ENCODE measurements around the gene FGFR2.

FGFR2 gene

DNA sequence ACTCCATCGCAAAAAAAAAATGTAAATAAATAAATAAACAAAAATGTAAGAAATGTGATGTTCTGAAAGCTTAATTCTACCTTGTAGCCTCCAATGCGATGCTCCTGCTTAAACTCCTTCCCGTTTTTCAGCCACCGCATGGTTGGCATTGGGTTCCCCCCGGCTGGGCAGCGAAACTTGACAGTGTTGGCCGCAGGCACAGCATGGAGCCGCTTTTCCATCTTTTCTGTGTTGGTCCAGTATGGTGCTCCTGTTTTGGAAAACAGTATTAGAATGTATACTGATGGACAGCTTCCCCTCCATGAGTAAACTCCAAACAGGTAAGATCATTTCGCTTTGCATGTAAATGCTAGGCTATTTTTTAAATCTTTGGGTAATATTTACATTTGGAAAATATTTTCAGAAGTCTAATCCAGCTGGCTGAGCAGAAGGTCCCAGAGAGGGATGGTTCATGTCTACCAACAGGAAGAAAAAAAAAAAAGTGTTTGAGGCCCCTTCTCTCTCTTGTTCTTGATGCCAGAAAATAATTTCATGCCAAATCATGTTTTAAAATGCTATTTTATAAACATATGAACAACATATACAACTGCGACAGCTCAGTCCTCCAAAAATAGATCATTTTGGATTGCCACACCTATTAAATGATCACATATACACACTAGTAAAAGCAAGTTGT lies 46.9 kb downstream of the FGFR2 start:
- no peak for DNase-seq

DNA sequence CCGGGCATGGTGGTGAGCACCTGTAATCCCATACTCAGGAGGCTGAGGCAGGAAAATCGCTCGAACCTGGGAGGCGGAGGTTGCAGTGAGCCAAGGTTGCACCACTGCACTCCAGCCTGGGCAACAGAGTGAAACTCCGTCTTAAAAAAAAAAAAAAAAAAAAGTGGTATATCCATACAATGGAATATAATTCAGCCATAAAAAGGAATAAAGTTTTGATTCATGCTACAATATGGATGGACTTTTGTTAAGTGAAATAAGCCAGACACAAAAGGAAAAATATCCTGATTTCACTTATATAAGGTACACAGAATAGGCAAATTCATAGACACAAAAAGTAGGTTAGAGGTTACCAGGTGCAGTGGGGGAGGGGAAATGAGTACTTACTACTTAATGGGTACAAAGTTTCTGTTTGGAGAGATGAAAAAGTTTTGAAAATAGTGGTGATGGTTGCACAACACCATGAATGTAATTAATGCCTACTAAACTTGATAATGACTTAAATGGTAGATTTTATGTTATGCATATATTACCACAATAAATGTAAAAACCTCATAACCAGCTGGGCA lies 53.9 kb downstream of the FGFR2 start:
- DNase-seq: no peak

DNA sequence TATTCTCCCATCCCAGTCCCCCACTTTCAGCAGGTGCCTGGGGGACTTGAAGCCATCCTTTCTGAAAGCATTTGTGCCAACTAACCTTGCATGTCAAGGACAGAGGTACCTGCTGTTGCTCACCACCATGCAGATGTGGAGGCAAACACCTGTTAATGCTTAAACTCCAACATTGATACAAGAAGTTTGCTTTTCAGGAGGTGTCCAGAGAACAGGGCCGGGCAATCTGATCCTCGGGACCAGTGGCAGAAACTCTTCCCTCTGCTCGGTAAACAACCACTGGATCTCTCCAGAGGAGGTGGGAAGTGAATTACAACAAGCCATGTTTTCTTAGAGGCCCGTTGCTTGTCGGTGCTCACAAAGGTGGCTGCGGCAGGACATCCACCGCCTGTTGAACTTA lies 54.7 kb downstream of the FGFR2 start:
- DNase-seq: no peak

DNA sequence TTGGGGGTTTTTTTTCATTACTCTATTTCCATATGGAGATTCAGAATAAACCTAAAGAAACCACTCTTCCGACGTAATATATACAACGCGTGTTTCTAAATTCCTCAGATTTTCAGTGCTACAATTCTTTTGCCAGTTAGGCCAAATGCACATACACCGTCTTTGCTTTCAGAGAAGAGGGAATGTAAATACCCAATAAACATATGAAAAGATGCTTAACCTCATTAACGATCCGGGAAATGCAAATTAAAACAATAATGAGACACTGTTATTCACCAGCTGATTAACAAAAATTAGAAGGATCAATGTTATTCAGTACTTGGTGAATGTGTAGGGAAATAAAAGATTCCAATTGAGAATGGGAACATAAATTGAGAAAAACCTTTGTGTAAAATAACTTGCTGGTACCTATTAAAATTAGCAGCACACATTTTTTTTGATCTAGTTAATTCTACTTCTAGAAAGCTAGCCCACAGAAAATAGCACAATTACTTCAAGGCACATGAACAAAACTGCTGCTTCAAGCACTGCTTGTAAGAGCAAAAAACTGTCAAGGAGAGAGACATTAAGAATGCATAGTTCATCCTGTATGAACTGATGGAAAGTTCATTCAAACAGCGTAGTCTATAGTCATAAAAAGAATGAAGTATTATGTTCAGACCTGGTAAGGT lies 56.7 kb downstream of the FGFR2 start:
- no peak for DNase-seq

DNA sequence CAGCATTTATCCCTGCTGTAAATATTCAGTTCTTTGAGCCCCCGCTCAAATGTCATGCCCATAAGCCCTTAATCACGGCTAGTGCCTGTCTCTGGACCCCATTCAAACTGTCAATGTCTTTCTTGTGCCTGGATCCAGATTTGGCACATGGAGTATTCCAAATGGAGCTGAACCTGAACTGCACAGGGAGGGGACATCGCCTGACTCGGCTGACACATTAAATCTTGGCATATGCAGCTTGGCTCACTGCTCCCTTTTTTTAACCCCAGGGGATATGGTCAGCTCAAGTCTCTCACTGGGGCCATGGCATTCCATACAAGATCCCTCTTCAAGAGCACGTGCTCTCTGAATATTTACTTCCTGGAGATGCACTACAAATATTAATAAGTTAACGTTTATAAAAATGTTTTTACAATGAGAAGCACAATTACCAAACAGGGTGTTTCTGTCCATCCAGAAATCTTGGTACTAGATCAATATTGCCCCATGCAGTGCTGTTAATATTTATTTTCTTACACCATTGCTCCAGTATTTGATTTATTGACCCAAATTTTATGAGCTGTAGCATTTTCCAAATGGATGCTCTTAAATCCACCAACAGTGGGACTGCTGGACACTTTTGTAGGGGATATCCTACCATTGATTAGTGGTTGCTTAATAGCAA lies 57.4 kb downstream of the FGFR2 start:
- DNase-seq: no peak

DNA sequence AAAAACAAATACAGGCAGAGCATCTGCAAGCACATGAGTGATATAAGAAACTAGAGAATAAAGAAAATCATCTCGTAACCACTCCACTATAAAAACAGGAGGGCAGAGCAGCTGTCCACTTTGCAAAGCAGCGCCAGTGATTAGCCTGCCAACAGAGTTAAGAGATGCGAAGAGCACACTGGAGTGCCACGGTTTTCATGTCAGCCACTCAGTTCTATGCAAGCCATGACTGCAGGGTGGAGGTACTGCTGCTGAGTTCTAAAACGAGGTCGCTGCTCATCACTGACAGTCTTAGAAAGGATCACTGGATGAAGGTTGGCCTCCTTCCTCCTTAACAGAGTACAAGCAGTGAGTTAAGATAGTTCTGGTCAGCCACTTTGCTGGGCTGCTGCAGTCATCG lies 58.5 kb downstream of the FGFR2 start:
- DNase-seq: no peak

DNA sequence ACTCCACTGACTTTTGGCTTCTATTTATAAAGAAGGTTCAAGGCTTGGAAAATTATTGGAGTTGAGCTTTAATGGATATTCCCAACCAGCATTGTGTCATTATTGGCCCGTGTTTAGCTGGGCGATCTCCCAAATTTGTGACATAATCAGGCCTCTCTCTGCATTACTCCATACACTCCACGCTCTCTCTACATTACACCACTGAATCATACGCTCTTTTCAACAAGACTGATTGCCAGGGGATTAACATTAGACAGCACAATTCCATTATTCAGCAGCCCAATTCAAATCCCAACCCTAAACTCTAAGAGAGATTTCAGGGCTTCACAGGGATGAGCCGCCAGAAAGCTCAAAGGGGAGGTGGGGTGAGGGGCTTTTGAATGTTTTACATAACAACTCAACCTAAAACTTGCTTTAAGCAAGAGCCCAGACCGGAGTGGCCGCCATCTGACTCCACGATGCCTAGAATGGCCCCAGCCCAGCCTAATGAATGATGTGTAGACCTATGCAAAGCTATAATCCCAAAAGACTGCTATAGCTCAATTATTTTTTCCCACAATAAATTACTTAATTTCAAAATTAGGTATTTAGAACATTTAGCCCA lies 61.8 kb downstream of the FGFR2 start:
- DNase-seq: no peak

DNA sequence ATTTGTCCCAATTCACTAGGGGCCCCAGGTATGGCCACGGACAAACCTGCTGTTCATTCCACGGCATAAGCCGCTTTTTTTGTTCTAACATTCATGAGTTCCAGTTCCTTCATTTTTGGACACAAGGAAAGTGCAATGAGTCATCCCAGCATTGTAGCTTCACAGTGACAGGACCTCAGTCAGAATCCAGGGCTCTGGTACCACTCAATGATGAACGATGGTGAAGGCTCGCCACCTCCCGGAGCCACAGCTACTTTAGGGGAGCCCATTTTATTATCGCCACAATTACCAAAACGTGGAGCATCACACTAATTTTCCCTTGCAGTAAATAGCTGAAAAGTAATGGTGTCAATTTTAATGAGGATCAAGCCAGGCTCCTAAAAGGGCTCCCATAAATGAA lies 62.9 kb downstream of the FGFR2 start:
- no peak for DNase-seq

DNA sequence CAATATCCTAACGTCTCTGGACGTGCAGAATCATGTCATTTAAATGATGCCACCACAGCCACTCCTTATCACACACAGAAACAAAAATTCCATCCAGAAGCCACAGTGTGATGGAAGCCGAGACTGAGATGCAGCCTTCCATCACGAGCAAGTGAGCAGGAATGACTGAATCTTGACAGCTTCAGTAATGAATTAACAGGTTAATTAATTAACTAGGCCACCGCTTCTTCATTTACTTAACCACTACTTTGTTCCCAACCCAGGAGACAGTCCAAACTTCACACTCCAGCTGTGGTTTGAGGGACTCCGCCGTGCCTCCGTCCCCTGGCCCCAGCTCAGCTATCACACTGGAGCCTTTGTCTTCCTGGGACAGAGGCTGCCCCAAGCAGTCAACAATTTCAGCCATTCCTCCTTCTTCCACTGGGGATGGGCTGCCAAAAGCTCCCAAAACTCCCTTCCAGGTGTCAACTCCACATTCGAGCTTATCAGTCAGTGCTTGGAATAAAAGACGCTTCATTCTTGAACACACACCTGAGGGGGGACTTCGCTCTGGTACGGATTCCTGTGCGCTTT lies 65.9 kb downstream of the FGFR2 start:
- no peak for DNase-seq

DNA sequence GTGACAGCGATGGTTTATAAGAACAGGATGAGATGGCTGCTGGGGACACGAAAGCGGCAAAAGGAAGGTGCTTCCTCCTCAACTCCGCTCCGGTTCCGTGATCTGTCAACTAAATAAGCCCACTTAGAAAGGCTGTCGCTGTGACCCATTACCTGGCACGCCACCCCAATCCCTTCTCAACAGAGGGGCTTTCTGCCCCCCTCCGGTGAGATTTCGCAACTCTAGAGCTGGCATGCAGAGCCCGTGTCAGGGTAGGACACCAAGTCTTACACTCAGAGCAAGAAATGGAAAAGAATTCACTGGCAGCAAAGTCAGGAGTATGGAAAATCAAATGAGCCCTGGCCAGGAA lies 66.4 kb downstream of the FGFR2 start:
- no peak for DNase-seq

DNA sequence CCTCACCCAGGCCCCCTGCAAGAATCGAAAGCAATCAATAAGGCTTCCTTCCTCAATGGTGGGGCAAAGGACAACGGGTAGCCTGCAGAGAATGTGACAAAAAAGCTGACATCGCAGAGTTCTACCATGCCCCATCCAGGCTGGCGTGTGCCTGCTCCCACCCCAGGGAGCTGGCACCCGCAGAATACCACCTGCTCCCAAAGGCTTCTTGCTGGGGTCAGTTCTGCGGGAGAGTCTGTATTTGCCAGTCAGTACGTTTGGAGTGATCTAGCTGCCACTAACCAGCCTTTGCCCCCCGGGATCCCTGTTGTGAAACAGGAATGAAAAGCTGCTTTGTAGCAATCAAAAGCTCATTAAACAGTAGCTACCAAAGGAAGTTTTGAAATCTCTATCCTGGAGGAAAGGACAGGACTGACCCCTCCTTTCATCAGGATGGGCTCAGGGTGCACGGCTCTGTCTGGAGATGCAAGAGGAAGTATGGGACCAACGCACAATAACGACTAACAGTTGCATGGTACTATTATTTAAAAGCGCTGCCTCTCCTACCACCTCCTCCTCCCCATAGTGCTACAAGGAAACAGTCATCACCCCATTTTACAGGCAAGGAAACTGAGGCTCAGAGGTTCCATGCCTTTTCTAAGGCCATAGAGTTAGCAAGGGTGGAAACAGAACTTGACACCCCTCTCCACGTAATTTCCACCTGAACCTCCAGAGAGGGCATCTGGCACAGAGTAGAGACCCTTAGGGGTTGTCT lies 67.0 kb downstream of the FGFR2 start:
- DNase-seq: no peak

DNA sequence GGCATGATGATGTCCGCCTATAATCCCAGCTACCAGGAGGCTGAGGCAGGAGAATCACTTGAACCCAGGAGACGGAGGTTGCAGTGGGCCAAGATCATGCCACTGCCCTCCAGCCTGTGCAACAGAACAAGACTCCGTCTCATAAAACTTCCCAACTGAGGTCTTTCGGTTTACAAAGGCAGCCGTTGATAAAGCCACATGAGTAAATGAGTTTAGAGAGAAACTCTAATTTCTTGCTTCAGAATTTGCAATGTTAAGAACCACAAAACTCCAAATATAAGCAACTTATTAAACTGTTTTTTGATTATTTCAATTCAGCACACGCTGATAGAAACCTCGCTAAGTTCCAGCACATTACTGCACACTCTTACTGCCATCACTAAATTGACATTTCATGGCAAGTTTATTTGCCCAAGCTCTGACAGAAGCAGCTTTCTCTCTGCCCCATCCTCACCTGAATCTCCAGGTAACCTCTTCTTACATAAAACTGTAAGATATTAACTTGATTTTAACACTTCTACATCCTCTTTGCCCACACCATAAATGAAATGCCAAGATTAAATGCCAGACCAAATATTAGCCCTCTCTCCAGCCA lies 67.7 kb downstream of the FGFR2 start:
- DNase-seq: no peak

DNA sequence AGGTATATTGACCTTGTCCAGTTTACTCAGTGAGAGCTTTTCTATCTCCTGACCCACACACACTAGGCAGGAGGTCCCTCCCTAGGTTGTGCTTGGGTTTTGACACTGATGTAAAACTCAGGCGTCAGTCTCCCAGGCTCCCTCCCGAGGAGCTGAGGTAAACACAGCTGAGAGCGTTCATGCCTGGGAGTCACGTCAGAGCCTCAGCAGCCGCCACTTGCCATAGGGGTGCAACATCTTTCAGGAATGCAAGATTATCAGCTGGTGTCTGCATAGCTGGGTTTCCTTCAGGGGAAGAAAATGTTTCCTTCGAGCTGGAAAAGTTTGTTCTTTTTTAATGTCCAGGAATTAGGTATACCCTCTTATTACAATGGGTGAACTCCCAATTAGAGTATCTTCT lies 70.6 kb downstream of the FGFR2 start:
- no peak for DNase-seq

DNA sequence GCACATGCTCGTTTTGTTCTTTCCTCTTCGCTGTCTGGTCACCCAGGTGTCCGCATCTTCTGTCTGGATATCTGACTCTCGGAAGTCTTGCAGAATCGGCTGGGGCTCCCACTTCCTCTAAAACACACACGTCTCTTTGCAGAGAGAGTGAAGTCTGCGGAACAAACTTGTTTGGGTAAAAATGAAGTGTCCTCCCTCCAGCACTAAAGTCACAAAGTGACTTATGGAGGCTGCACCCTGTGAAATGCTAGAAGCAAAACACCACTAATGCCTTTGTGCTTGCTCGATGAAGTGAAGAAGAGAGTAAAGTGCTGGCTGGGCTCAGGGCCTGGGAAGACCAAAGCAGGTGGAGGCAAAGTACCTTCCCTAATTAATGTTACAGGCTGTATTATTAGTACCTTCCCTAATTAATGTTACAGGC lies 71.4 kb downstream of the FGFR2 start:
- DNase-seq: no peak

DNA sequence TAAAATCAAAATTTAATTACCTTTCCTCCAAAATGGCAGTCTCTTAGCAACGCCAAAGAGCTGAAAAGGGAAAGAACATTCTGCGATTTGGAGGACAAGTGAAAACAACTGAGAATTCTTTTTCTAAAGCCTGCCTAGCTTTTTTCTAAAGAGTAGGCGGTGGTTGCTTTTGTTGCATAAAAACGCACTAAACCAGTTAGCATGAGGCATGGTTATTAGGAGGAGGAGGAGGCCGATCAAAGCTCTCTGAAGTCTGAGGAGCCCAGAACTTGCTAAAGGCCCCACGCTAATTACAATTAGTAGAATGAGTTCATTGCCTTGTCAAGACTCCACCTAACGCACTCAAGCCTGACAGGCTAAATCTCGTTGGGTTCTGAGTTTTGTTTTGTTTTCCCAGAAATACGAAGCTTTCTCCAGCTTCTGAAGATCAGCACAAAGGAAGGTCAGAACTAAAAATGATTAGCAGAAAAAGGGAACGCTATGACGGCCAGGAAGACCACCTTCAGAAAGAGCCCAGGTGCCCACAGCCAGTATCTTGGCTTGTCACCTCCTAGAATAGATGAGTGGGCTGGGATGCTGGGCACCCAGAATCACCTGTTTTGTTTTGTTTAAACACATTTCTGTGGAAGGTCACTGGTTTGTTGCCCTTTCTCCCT lies 72.0 kb downstream of the FGFR2 start:
- DNase-seq: no peak

DNA sequence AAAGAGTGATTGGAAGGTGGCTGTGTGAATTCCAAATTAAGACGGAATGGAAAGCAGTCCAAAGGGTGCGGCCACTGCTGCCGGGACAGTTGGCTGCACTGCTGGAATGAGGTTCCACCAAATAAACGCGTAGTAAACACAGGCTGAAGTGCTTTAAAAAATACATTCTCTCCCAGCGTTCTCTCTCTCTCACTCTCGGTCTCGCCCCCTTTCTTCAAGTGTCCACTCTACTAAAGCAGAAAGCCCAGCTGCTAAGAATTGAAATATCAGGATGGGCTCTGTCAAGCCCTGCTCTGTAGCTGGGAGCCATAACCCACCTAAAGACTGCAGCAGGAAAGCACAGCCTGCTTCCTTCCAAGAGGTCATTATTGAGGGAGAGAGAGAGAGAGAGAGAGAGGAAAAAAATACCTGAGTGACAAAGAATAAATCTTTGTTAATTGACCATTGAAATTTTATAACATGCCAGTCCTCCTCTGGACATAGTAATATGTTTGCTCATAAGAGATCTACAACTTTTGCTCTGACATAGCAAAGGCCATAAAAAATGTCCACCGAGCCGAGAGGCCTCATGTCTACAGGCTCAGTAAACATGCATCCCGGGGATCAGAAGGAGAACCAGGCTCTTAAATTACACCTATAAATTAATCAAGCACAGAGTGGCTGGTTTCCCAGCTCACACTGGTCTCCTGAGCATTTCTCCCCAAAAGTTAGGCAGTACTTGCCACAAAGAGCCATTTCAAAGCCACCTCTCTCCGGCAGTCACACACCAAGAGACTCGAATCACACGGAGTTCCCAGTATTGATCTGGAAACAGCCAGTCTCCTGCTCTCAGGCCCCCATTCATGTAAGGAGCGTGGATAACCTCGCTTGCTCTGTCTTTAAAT lies 72.8 kb downstream of the FGFR2 start:
- DNase-seq: no peak

DNA sequence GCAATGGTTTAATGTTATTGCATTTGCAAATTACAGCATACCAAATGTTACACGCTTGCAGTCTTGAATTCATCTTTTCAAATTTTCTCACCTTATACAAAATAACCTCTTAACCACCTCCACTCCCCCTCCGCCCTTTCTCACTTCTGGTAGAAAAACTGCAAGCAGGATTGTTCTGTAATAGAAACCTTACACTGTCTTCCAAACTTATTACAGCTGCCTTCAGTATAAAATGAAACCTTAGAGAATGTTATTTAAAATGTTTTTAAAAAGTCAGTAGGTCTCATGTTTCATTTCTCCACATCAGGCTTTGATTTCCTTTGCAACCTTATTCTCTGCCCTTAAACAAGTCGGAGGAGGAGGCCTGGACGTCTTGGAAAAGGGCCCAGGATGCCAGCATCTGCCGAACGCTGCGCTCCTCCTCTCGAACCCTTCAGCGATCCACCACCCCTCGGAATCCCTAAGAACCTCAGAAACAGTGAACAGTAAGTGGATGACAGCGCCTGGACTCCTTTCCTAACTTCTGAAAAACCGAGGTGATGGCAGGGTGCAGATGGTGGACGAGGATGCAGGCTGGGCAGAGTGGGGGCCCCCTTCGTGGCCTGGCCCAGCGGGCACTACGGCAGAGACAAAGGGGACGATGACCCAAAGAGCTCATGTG lies 74.0 kb downstream of the FGFR2 start:
- DNase-seq: no peak

DNA sequence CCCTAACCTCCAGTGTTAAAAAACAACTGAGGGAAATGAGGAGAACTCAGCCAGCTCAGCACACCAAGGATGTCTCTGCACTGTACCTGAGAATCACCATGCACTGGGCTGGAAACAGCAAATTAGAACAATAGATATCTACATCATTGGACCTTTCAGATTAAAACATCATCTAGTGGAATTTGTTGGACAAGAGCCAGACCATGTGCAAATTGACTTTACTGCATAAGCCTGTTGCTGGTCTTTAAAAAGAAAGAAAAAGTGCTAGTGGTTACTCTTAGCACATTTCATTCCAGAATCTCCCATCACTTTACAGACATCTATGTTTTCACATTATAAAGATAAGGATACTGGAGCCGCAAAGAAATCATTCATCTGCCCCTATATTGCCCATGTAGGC lies 75.4 kb downstream of the FGFR2 start:
- DNase-seq: no peak

DNA sequence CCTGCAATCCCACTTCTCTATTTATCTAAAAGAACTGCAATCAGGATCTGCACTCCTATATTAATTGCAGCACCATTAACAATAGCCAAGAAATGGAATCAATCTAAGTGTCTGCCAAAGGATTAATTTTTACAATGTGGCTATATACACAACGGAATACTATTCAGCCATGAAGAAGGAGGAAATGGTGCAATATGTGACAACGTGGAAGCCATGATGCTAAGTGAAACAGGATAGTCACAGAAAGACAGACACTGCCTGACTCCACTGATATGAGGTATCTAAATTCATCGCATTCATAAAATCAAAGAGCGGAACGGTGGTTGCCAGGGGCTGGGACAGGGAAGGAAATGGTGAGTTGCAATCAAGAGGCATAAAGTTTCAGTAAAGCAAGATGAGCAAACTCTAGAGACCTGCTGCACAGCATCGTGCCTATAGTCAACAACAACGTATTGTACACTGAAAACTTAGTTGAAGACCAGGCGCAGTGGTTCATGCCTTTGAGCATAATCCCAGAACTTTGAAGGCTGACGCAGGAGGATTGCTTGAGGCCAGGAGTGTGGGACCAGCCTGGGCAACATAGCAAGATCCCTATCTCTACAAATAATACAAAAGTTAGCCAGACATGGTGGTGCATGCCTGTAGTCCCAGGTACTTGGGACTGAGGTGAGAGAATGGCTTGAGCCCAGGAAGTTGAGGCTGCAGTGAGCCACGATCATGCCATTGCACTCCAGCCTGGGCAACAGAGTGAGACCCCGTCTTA lies 76.3 kb downstream of the FGFR2 start:
- DNase-seq: no peak
